ENCODE data around the gene FLOT1. TPM values are rescaled to one million over a fixed set of nuclear protein-coding genes. Genes with fewer than 3 reads are reported as not detected.
A peak's percentile ranks its signal among the peaks of the same experiment; 100 is the strongest.

FLOT1 gene
- total and polyA plus RNA-seq, 2 of the 13 experiments (the other 11 are each of a cell fraction or from before 2014, with no cell fraction given), result 82.3 to 130 TPM

GRCh38 chr6:30743099-30744053 is 889 bp upstream of the FLOT1 start (continued):
- TF ChIP-seq, protein P1, sequence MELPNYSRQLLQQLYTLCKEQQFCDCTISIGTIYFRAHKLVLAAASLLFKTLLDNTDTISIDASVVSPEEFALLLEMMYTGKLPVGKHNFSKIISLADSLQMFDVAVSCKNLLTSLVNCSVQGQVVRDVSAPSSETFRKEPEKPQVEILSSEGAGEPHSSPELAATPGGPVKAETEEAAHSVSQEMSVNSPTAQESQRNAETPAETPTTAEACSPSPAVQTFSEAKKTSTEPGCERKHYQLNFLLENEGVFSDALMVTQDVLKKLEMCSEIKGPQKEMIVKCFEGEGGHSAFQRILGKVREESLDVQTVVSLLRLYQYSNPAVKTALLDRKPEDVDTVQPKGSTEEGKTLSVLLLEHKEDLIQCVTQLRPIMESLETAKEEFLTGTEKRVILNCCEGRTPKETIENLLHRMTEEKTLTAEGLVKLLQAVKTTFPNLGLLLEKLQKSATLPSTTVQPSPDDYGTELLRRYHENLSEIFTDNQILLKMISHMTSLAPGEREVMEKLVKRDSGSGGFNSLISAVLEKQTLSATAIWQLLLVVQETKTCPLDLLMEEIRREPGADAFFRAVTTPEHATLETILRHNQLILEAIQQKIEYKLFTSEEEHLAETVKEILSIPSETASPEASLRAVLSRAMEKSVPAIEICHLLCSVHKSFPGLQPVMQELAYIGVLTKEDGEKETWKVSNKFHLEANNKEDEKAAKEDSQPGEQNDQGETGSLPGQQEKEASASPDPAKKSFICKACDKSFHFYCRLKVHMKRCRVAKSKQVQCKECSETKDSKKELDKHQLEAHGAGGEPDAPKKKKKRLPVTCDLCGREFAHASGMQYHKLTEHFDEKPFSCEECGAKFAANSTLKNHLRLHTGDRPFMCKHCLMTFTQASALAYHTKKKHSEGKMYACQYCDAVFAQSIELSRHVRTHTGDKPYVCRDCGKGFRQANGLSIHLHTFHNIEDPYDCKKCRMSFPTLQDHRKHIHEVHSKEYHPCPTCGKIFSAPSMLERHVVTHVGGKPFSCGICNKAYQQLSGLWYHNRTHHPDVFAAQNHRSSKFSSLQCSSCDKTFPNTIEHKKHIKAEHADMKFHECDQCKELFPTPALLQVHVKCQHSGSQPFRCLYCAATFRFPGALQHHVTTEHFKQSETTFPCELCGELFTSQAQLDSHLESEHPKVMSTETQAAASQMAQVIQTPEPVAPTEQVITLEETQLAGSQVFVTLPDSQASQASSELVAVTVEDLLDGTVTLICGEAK (IDR thresholded peaks at IDR 0.05), result no peak
- TF ChIP-seq, protein P1 (CRISPR knock-in tag; IDR thresholded peaks at IDR 0.05), result no peak
- peak; percentile 87; the same call in 1 of the 2 replicates for TF ChIP-seq MBD4 (IDR thresholded peaks at IDR 0.05; ENCODE audit: borderline replicate concordance, low read length)
- no peak for TF ChIP-seq RORA (CRISPR knock-in tag; IDR thresholded peaks at IDR 0.05)
- no peak for TF ChIP-seq ZBTB38 (CRISPR knock-in tag; IDR thresholded peaks at IDR 0.05)
- no peak for TF ChIP-seq IRX3 (CRISPR knock-in tag; IDR thresholded peaks at IDR 0.05; ENCODE audit: borderline replicate concordance, low read depth)
- no peak for TF ChIP-seq ZIK1 (CRISPR knock-in tag; IDR thresholded peaks at IDR 0.05; ENCODE audit: borderline replicate concordance, low read depth)
- TF ChIP-seq ARNT (IDR thresholded peaks at IDR 0.05), result no peak
- TF ChIP-seq ZFP62 (CRISPR knock-in tag; IDR thresholded peaks at IDR 0.05), result 0 out of 2 replicates have a peak, but pooled peaks have one; percentile 55
- TF ChIP-seq MNT (IDR thresholded peaks at IDR 0.05), result no peak
- TF ChIP-seq EHMT2 (IDR thresholded peaks at IDR 0.05; ENCODE audit: borderline replicate concordance, low read depth, low read length), result no peak
- no peak for TF ChIP-seq ETV5 (CRISPR knock-in tag; IDR thresholded peaks at IDR 0.05; ENCODE audit: borderline replicate concordance)
- TF ChIP-seq PHB2 (IDR thresholded peaks at IDR 0.05; ENCODE audit: partially characterized antibody), result no peak
- TF ChIP-seq ZNF326 (CRISPR knock-in tag; IDR thresholded peaks at IDR 0.05; ENCODE audit: borderline replicate concordance), result no peak
- no peak for TF ChIP-seq ZNF468 (CRISPR knock-in tag; IDR thresholded peaks at IDR 0.05)
- no peak for TF ChIP-seq SIN3B (IDR thresholded peaks at IDR 0.05; ENCODE audit: low read length)
- no peak for TF ChIP-seq SMC3 (IDR thresholded peaks at IDR 0.05; ENCODE audit: low read length)
- peak; percentile 5; the same call in 1 of the 2 replicates for TF ChIP-seq KAT7 (CRISPR knock-in tag; IDR thresholded peaks at IDR 0.05; ENCODE audit: borderline replicate concordance)
- no peak; the same call in 1 of the 2 replicates for TF ChIP-seq ZFP41 (CRISPR knock-in tag; IDR thresholded peaks at IDR 0.05; ENCODE audit: borderline replicate concordance)
- TF ChIP-seq NCOA1 (CRISPR knock-in tag; IDR thresholded peaks at IDR 0.05), result no peak
- no peak for TF ChIP-seq ZNF792 (CRISPR knock-in tag; IDR thresholded peaks at IDR 0.05)
